ENCODE results near the gene KLK12.

- TF ChIP-seq GLIS3 (CRISPR knock-in tag; IDR thresholded peaks at IDR 0.05) = no peak
- TF ChIP-seq ARNTL (CRISPR knock-in tag; IDR thresholded peaks at IDR 0.05; ENCODE audit: borderline replicate concordance, low read depth) = no peak
Observed at GRCh38 chr19:51082611-51083010, 47.8 kb upstream of the KLK12 start, which contains the start of gene KLK14.
